Osteocyte (in vitro differentiated cells): ENCODE measurements around the gene MAP7. TPM values are rescaled to one million over a fixed set of nuclear protein-coding genes. Genes with fewer than 3 reads are reported as not detected.
"Not testable (repeated sequence)": the region's sequence is repeated elsewhere in the genome, so short reads cannot be mapped to it uniquely, and the experiment has no call there.

Experiments used
- DNase-seq: peaks from one replicate; pipeline ENCODE4 v3.0.0; 2021; ENCODE audit warnings: mixed read lengths; ENCODE audit not compliant: unreplicated experiment; ENCODE audit errors: extremely low spot score
- H3K27ac Mint-ChIP-seq: one replicate; pipeline ENCODE4 v1.8.0; 2021; ENCODE audit warnings: mild to moderate bottlenecking, mixed read lengths; ENCODE audit not compliant: unreplicated experiment
- H3K27me3 Mint-ChIP-seq: one replicate; pipeline ENCODE4 v1.8.0; 2021; ENCODE audit warnings: mixed read lengths; ENCODE audit not compliant: unreplicated experiment
- H3K36me3 Mint-ChIP-seq: one replicate; pipeline ENCODE4 v1.8.0; 2021; ENCODE audit warnings: mixed read lengths; ENCODE audit not compliant: unreplicated experiment
- H3K4me1 Mint-ChIP-seq: one replicate; pipeline ENCODE4 v1.8.0; 2021; ENCODE audit warnings: mixed read lengths; ENCODE audit not compliant: unreplicated experiment
- H3K4me3 Mint-ChIP-seq: one replicate; pipeline ENCODE4 v1.8.0; 2021; ENCODE audit warnings: mild to moderate bottlenecking, moderate library complexity, mixed read lengths; ENCODE audit not compliant: unreplicated experiment
- H3K9me3 Mint-ChIP-seq: one replicate; pipeline ENCODE4 v1.8.0; 2021; ENCODE audit warnings: mixed read lengths; ENCODE audit not compliant: unreplicated experiment
- CTCF ChIP-seq: fragments of 200-600 bp; sonication (generic); IDR thresholded peaks from 2 replicates; pipeline ENCODE4 v1.5.0; 2021; ENCODE audit warnings: antibody characterized with exemption, mild to moderate bottlenecking, moderate library complexity
- total RNA-seq: library from RNA; stranded (reverse); gene quantifications from 2 replicates; pipeline ENCODE4 v1.2.1, GENCODE V29; 2021

Gene MAP7
- total RNA-seq, 1 donor from 2014 or later, result 0.38 TPM

- H3K4me3 Mint-ChIP-seq, result no peak overlapping the region
- no peak overlapping the region for H3K27ac Mint-ChIP-seq
- H3K4me1 Mint-ChIP-seq, result no peaks in the 10 kb centered on the region
- H3K9me3 Mint-ChIP-seq, result no peaks in the 10 kb centered on the region
- no peak for DNase-seq
- H3K27me3 Mint-ChIP-seq, result peaks cover 35% of the 10 kb centered on the region
- no peak for TF ChIP-seq CTCF
- no peaks in the 10 kb centered on the region for H3K36me3 Mint-ChIP-seq
These were observed 62.3 kb downstream of the MAP7 start for GRCh38 chr6:136487759-136488425.

- Mint-ChIP-seq H3K36me3 (no peaks in the 10 kb centered on the region), H3K27ac (no peak overlapping the region), H3K4me3 (no peak overlapping the region), H3K27me3 (peaks cover 26% of the 10 kb centered on the region), H3K4me1 (no peaks in the 10 kb centered on the region), H3K9me3 (no peaks in the 10 kb centered on the region)
- no peak for DNase-seq
- no peak for TF ChIP-seq CTCF
These were observed 63.9 kb downstream of the MAP7 start for GRCh38 chr6:136486357-136486756.

GRCh38 chr6:136483906-136484305 is 66.3 kb downstream of the MAP7 start:
- Mint-ChIP-seq H3K4me1 (no peaks in the 10 kb centered on the region), H3K27ac (no peak overlapping the region), H3K27me3 (peaks cover 34% of the 10 kb centered on the region)

GRCh38 chr6:136483005-136483404 is 67.2 kb downstream of the MAP7 start:
- peaks cover 37% of the 10 kb centered on the region for H3K27me3 Mint-ChIP-seq
- H3K4me1 Mint-ChIP-seq, H3K36me3 Mint-ChIP-seq, H3K27ac Mint-ChIP-seq, H3K4me3 Mint-ChIP-seq, DNase-seq, H3K9me3 Mint-ChIP-seq: not testable (repeated sequence)

More at GRCh38 chr6:136483906-136484305, 66.3 kb downstream of the MAP7 start:
- no peak for TF ChIP-seq CTCF
- H3K9me3 Mint-ChIP-seq, result no peaks in the 10 kb centered on the region
- H3K36me3 Mint-ChIP-seq, result no peaks in the 10 kb centered on the region
- DNase-seq, result no peak
- H3K4me3 Mint-ChIP-seq, result no peak overlapping the region

GRCh38 chr6:136477548-136477947 is 72.7 kb downstream of the MAP7 start:
- no peaks in the 10 kb centered on the region for H3K36me3 Mint-ChIP-seq
- no peak for TF ChIP-seq CTCF
- no peaks in the 10 kb centered on the region for H3K9me3 Mint-ChIP-seq
- no peaks in the 10 kb centered on the region for H3K4me1 Mint-ChIP-seq
- H3K27me3 Mint-ChIP-seq, result peaks cover 33% of the 10 kb centered on the region
- no peak overlapping the region for H3K4me3 Mint-ChIP-seq
- no peak for DNase-seq
- H3K27ac Mint-ChIP-seq, result no peak overlapping the region
